Vagina (tissue), 2 donors: Measurements from ENCODE around the gene PPP1R9B. TPM values are rescaled to one million over a fixed set of nuclear protein-coding genes. Genes with fewer than 3 reads are reported as not detected.

Source experiments
- DNase-seq, 2 donors: peaks; one replicate each; pipeline ENCODE4 v3.0.0-alpha.2; 2017; ENCODE audit errors: extremely low spot score in 2 of 2
- H3K27ac ChIP-seq: fragments of 200-600 bp; sonication (generic); one replicate; pipeline ENCODE4 v1.5.1; 2019
- H3K27me3 ChIP-seq: fragments of 200-600 bp; sonication (generic); one replicate; pipeline ENCODE4 v1.5.1; 2019
- H3K36me3 ChIP-seq, 2 donors: fragments of 200-600 bp; sonication (generic); one replicate each; pipeline ENCODE4 v1.5.1; 2017 to 2019
- H3K4me1 ChIP-seq: fragments of 200-600 bp; sonication (generic); one replicate; pipeline ENCODE4 v1.5.1; 2019
- H3K4me3 ChIP-seq, 2 donors: fragments of 200-600 bp; sonication (generic); 1 replicate in 1 of 2; 2 replicates in 1 of 2; pipeline ENCODE4 v1.5.1; 2016 to 2019
- H3K9me3 ChIP-seq: fragments of 200-600 bp; sonication (generic); one replicate; pipeline ENCODE4 v1.5.1; 2019
- POLR2A ChIP-seq, 2 donors: fragments of 450-650 bp; IDR thresholded peaks; one replicate each; pipeline ENCODE4 v1.6.1; 2017; ENCODE audit warnings: antibody characterized with exemption in 2 of 2, mild to moderate bottlenecking in 2 of 2, moderate library complexity in 2 of 2
- POLR2AphosphoS5 ChIP-seq, 2 donors: sonication (generic); formaldehyde crosslinking; IDR thresholded peaks; one replicate each; pipeline ENCODE4 v1.9.0; 2017; ENCODE audit warnings: antibody characterized with exemption in 2 of 2, mild to moderate bottlenecking in 2 of 2, low read depth in 1 of 2; ENCODE audit not compliant: insufficient read depth in 1 of 2
- intact Hi-C: fragments of 100-400 bp; cut with DNase I; formaldehyde crosslinking; loops from one replicate; pipeline ENCODE4 v1.15.1; 2023
- total RNA-seq: library from RNA; depleted of rRNA; stranded (reverse); fragments of >200 nt; gene quantifications from one replicate; pipeline ENCODE4 v1.2.3, GENCODE V29; 2016
- TF ChIP-seq, protein P1 (sequence below), 3 experiments: fragments of 450-650 bp in 2 of 3; fragments of 200-600 bp in 1 of 3; sonication (generic) in 1 of 3; IDR thresholded peaks; one replicate each; pipeline ENCODE4 v1.5.1; 2017 to 2019; ENCODE audit warnings: antibody characterized with exemption in 3 of 3, mild to moderate bottlenecking in 2 of 3, moderate library complexity in 2 of 3

The PPP1R9B gene
- total RNA-seq, 1 donor from 2014 or later: 37.6 TPM

DNA sequence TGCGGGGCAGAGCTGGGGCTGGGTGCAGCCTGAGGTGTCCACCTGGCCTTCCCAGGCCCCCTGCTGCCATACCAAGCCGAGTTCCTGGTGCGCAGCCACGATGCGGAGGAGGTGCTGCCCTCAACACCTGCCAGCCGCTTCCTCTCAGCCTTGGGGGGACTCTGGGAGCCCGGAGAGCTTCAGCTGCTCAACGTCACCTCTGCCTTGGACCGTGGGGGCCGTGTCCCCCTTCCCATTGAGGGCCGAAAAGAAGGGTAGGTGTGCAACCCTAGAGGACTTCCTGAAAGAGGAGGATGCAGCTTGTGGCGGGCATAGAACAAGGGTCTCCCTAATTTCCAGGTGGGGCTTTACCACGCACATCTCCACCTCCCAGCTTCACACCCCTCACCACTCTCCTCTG, 17.8 kb upstream of the PPP1R9B start:
- H3K36me3 ChIP-seq: no peaks in the 10 kb centered on the region
- H3K27me3 ChIP-seq: no peaks in the 10 kb centered on the region
- H3K27ac ChIP-seq: peak overlapping the region; percentile 6
- H3K4me1 ChIP-seq: peaks cover 15% of the 10 kb centered on the region
- H3K9me3 ChIP-seq: no peaks in the 10 kb centered on the region
- TF ChIP-seq POLR2AphosphoS5 (IDR thresholded peaks at IDR 0.05; ENCODE audit: insufficient read depth in 1 of 2, low read depth in 1 of 2) (no peak), POLR2A (IDR thresholded peaks at IDR 0.05) (no peak)
- TF ChIP-seq, protein P1, sequence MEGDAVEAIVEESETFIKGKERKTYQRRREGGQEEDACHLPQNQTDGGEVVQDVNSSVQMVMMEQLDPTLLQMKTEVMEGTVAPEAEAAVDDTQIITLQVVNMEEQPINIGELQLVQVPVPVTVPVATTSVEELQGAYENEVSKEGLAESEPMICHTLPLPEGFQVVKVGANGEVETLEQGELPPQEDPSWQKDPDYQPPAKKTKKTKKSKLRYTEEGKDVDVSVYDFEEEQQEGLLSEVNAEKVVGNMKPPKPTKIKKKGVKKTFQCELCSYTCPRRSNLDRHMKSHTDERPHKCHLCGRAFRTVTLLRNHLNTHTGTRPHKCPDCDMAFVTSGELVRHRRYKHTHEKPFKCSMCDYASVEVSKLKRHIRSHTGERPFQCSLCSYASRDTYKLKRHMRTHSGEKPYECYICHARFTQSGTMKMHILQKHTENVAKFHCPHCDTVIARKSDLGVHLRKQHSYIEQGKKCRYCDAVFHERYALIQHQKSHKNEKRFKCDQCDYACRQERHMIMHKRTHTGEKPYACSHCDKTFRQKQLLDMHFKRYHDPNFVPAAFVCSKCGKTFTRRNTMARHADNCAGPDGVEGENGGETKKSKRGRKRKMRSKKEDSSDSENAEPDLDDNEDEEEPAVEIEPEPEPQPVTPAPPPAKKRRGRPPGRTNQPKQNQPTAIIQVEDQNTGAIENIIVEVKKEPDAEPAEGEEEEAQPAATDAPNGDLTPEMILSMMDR (IDR thresholded peaks at IDR 0.05): no peak
- no peak overlapping the region for H3K4me3 ChIP-seq
- no peak for DNase-seq
- intact Hi-C loops: no loop called here

DNA sequence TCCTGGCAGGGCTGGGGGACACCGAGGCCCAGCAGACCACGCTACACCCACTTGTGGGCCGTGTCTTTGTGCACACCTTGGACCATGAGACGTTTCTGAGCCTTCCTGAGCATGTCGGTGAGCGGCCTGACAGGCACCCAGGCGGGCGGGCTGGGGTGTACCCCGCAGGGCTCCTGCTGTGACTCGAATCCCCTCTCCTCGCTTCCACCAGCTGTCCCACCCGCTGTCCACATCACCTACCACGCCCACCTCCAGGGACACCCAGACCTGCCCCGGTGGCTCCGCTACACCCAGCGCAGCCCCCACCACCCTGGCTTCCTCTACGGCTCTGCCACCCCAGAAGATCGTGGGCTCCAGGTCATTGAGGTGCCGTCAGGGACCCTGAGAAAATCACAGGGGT, 16.9 kb upstream of the PPP1R9B start:
- intact Hi-C loops: no loop called here

DNA sequence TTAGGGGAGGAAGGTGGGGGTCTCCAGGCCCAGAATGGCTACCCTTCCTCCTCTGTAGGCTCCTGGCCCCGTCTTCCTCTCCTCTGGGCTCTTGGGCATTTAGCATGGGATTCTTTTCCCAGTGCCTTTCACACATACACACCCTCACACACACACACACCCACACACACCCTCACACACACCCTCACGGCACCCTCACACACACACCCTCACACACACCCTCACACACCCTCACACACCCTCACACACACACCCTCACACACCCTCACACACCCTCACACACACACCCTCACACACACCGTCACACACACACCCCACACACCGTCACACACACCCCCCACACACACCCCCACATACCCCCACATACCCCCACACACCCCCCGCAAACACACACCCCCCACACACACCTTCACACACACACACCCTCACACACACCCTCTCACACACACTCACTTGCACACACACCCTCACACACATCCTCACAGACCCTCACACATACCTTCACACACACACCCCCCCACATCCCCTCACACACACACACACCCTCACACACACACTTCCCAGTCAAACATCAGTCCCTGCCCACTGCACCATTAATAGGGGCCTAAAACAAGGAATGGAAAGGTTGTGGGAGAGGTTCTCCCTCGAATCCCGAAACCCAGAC, 16.2 kb upstream of the PPP1R9B start:
- Histone ChIP-seq H3K36me3 (no peaks in the 10 kb centered on the region), H3K9me3 (no peaks in the 10 kb centered on the region), H3K4me1 (peaks cover 13% of the 10 kb centered on the region), H3K27me3 (no peaks in the 10 kb centered on the region), H3K27ac (peak overlapping the region; percentile 69), H3K4me3 (peak overlapping the region in 1 of 2 donors; percentile 28)
- DNase-seq: no peak
- no peak for TF ChIP-seq POLR2AphosphoS5 (IDR thresholded peaks at IDR 0.05; ENCODE audit: insufficient read depth in 1 of 2, low read depth in 1 of 2)
- no peak for TF ChIP-seq POLR2A (IDR thresholded peaks at IDR 0.05)
- TF ChIP-seq, protein P1 (IDR thresholded peaks at IDR 0.05): no peak
- intact Hi-C loops: no loop called here

More for the DNA sequence above, 16.9 kb upstream of the PPP1R9B start:
- Histone ChIP-seq H3K27ac (no peak overlapping the region), H3K4me1 (peaks cover 9% of the 10 kb centered on the region), H3K36me3 (no peaks in the 10 kb centered on the region), H3K27me3 (no peaks in the 10 kb centered on the region), H3K9me3 (no peaks in the 10 kb centered on the region), H3K4me3 (no peak overlapping the region)
- TF ChIP-seq POLR2AphosphoS5 (IDR thresholded peaks at IDR 0.05; ENCODE audit: insufficient read depth in 1 of 2, low read depth in 1 of 2) (no peak), POLR2A (IDR thresholded peaks at IDR 0.05) (no peak)
- TF ChIP-seq, protein P1 (IDR thresholded peaks at IDR 0.05): no peak
- no peak for DNase-seq

DNA sequence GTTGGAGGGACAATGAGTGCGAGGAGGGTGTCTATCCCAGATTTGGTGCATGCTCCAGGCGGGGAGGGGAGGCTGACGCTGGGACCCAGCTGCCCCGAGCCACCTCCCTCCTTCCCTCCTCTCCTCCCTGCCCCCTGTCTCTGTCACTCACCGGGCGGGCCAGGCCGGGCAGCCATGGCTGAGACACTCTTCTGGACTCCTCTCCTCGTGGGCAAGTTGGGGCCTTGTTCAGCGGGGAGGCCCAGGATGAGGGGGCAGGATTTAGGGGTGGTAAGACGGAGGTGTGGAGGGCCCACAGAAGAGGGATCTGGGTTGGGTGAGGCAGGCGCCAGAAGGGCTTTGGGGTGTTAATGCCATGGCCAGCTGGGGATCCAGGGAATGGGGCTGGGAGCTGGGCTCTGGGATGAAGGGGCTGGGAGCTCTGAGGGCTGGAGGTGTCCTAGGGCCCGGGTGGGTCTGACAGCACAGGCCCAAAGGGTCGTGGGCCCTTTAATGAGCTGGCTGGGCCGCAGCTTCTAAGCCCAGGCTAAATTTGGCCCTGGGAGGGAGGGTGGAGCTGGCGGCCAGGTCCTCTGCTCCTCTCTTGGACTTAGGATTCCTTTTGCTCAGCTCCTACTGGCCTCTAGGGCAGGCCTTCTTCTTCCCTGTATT, 15.5 kb upstream of the PPP1R9B start, which contains the start of gene SGCA:
SGCA (plus strand) TSS at position 139 of the 651 bp plus-strand sequence; CDS start at position 175, 36 bp downstream.
- H3K4me1 ChIP-seq: peaks cover 16% of the 10 kb centered on the region
- H3K9me3 ChIP-seq: no peaks in the 10 kb centered on the region
- H3K27ac ChIP-seq: peak within 1 kb of the TSS; percentile 69
- TF ChIP-seq, protein P1 (IDR thresholded peaks at IDR 0.05): no peak
- TF ChIP-seq POLR2A (IDR thresholded peaks at IDR 0.05): no peak
- TF ChIP-seq POLR2AphosphoS5 (IDR thresholded peaks at IDR 0.05; ENCODE audit: insufficient read depth in 1 of 2, low read depth in 1 of 2): peak in 1 of 2 donors; percentile 25
- H3K4me3 ChIP-seq: peak within 1 kb of the TSS in 1 of 2 donors; percentile 28
- intact Hi-C loops: no loop called here
- no peaks in the 10 kb centered on the region for H3K27me3 ChIP-seq
- no peak for DNase-seq
- H3K36me3 ChIP-seq: no peaks in the 10 kb centered on the region

DNA sequence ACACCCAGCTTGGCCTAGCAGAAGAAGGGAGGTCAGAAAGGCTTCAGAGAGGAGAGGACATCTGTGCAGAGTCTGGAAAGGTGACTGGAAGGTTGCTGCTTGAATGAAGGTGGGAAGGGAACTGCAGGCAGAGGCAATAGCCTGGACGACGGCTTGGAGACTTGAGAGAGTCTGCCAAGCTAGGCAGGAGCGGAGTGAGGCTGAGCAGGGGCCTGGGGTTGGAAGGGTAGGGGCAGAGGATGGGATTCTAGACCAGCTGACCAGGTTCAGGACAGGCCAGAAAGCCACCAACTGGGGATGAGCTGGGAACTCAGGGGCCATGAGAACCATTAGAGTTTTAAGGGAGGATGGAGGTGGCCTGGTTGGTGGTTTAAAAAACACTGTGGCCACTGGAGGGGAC, 15.0 kb upstream of the PPP1R9B start:
- peak overlapping the region; percentile 69 for H3K27ac ChIP-seq
- peak overlapping the region in 1 of 2 donors; percentile 28 for H3K4me3 ChIP-seq
- no peaks in the 10 kb centered on the region for H3K27me3 ChIP-seq
- H3K36me3 ChIP-seq: no peaks in the 10 kb centered on the region
- no peaks in the 10 kb centered on the region for H3K9me3 ChIP-seq
- no peak for TF ChIP-seq POLR2AphosphoS5 (IDR thresholded peaks at IDR 0.05; ENCODE audit: insufficient read depth in 1 of 2, low read depth in 1 of 2)
- TF ChIP-seq, protein P1 (IDR thresholded peaks at IDR 0.05): no peak
- no peak for TF ChIP-seq POLR2A (IDR thresholded peaks at IDR 0.05)
- H3K4me1 ChIP-seq: peaks cover 22% of the 10 kb centered on the region
- no peak for DNase-seq
- intact Hi-C loops: no loop called here
